Activated CD4-positive, alpha-beta T cell treated with anti-CD3 and anti-CD28 coated beads, Interleukin-2, amount 50 U/mL, for 48 hours (primary cell): ENCODE results near the gene CDCA7.
"Not testable (repeated sequence)": the region's sequence is repeated elsewhere in the genome, so short reads cannot be mapped to it uniquely, and the experiment has no call there.

Source experiments
- DNase-seq, 2 experiments: peaks; one replicate each; pipeline ENCODE4 v3.0.0-alpha.2; 2020

CDCA7 gene

DNA sequence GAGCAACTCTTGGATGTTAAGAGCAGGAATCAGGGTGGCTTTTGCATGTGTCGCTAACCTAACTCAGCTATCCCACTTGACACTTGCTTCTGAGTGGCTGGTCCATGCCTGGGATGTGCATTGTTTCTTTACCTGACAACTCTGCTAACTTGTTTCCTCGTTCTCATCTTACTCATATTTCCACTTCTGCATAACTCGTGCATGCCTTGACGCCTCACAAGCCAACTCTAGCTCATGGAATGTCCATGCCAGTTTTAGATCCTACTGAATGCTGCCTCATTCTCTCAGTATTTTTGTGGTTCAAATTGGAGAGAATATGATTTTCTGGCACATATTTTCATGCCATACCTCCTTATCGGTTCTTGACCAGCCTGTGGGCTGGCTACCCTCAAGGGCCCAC is 52.5 kb downstream of the CDCA7 start:
- no peak for DNase-seq

DNA sequence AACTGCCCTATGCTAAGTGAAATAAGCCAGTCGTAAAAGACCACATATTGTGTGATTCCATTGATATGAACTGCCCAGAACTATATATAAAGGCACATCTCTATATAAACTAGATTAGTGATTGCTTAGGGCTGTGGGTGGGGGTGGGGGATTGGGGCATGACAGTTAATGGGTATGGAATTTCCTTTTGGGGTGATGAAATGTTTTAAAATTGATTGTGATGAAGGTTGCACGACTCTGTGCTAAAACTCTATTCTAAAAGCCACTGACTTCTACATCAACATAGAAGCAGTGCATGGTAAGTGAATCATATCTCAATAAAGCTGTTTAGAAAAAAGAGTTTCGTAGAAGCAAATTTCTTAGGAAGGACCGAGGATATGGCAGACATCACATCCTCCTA is 53.0 kb downstream of the CDCA7 start:
- no peak for DNase-seq

DNA sequence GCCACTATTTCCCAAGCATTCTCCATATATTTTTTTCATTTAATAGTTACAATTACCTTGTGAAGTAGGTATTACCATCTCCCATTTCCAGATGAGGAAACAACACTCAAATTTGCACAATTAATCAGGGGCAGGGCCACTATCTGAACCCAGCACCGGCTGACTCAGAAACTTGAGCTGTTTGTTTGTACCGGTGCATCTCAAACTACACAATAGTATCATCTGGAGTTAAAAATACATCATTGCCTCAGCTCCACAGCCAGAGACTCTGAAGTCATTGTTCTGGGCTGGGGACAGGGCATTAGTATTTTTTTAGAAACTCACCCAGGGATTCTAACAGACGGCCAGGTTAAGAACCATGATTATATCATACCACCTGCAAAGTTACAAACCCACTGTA is 55.9 kb downstream of the CDCA7 start:
- DNase-seq, result no peak

DNA sequence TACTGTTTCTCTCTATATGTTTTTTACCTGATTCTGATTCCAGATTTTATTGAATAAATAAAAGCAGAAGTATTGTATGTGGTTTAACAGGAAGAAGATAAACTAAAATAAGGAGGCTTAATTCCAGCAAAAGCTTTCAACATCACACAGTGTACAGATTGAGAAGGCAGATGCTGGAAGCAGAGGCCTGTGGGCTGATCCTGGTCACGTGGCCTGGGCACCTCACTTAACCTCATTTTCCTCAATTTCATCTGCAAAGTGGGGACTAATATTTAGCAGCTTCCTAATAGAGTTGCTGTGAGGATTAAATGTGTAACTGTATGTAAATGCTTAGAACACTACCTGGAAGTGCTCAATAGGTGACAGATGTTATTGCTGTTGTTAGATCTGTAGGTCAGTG is 58.0 kb downstream of the CDCA7 start:
- DNase-seq, result no peak

DNA sequence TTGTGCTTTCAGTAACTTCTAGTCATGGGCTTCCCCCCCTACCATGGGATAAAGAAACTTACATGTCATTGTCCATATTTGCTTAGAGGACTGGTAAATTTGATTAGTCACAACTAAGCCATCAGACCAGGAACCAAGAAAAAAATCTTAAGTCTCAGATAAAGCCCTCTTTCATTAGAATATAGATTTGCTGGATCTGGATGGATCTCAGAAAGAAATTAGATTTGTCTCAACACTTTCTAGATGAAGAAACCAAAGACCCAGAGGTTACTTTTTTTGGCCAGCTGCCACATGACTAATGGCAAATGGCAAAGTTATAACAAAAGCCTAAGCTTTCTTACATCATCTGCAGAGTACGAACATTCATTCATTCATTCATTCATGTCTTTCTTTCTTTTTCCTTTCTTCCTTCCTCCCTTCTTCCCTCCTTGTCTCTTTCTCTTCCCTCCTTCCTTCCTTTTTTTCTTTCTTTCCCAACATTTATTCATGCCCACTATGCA is 60.2 kb downstream of the CDCA7 start:
- DNase-seq, result no peak

DNA sequence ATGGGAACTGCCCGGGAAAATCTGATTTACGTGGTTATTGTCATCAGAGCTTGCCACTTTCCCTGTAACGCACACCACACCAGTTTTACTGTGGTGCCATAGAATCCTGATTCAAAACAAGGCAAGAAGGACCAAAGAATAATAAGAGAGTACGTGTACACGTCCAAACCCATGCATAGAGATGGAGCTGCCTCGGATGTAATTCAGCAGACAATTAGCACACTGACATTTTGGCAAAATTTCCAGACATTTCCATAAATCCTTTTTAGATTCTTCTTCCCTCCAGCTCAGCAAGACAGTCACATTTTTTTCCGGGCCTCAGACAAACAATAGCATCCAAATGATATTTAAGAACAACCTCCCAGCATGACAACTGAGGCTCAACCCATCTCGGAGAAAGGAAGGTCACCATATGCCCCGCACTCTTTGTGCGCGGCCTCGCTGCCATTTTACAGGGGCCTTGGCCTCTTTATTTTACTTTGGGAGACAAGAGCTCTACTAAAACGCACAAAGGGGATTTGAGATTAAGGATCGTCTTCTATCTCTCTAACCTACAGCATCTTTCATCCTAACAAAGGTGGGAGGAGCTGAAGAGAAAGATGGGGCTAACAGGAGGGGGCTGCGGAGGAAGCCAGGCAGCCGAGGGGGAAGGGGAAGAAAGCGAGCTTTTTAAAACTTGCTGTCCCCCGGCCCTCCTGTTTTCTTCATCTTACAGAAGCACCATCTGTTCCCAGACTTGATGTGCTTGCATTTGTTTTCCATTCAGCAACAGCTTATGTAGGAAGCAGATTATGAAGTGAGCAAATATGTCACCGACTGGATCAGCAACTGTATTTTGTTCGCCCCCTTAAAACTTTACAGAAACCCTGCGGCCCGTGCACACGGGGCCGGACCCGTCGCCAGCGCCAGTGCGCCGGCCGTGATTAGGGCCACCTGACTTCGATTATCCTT is 61.0 kb downstream of the CDCA7 start:
- no peak for DNase-seq

DNA sequence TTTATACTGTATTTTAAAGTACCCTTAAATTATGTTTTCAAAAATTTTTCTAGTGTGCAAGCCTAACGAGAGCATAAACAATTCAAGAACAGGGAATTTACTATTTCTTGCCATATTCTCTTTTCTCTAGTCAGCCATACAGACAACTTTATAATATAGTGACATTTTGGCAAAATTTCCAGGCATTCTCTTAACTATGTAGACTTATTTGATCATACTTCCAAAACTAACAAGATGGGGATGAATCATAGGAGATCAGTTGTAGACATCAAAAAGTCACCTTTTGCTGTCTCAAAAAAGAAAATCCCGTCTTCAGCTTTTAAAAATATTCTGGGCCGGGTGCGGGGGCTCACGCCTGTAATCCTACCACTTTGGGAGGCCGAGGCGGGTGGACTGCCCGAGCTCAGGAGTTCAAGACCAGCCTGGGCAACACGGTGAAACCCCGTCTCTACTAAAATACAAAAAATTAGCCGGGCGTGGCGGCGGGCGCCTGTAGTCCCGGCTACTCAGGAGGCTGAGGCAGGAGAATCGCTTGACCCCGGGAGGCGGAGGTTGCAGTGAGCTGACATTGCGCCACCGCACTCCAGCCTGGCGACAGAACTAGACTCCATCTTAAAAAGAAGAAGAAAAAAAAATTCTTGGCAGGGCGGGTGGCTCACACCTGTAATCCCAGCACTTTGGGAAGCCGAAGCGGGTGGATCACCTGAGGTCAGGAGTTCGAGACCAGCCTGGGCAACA is 61.9 kb downstream of the CDCA7 start:
- DNase-seq, result not testable (repeated sequence)

DNA sequence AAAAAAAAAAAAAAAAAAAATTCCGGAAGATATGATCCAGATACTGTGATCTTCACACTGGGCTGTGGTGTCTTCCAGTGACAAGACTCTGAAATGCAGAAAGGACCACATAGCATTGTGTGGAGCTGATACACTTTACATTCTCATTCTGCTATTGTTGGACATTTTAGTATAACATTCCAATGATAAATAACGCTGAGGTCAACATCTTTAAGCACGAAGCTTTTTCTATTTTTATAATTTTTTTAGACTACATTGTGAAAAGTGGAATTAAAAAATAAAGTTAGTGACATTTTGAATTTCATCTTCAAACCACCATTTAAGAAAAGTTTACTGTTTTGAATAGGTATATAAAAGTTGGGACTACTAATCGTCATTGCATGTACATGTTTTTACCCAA is 62.7 kb downstream of the CDCA7 start:
- DNase-seq, result no peak

DNA sequence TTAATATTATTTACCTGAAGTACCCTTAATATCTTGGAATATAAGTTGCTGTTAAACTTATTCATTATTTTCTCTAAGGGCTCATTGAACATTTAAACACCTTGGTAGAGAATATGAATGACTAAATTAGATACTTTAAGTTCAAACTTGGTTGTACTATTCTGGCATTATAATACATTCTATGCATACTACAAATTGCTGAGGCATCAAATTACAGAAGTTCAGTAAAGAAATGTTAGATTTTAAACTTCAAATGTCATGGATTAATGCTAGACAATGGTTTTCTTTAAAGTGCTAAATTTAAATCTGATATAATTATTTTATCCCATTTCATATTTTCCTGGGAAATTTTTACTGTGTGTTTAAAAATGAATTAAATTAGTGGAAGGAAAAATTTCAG is 63.1 kb downstream of the CDCA7 start:
- DNase-seq, result no peak
